Brain microvascular endothelial cell (primary cell): ENCODE data around the gene ITPK1.

ENCODE experiments used
- DNase-seq: peaks from one replicate; pipeline ENCODE4 v3.0.0-alpha.2; 2020
- H3K27ac ChIP-seq: fragments of 250-450 bp; sonication (Bioruptor Pico); 2 replicates; pipeline ENCODE4 v1.5.1; 2020; ENCODE audit warnings: mild to moderate bottlenecking, moderate library complexity
- H3K27me3 ChIP-seq: fragments of 250-450 bp; sonication (Bioruptor Pico); replicated peaks from 2 replicates; pipeline ENCODE4 v1.5.1; 2020; ENCODE audit warnings: mild to moderate bottlenecking
- H3K36me3 ChIP-seq: fragments of 250-450 bp; sonication (Bioruptor Pico); replicated peaks from 2 replicates; pipeline ENCODE4 v1.5.1; 2020; ENCODE audit warnings: mild to moderate bottlenecking
- H3K4me3 ChIP-seq: 2 replicates; pipeline ENCODE4 v1.5.1; 2011; ENCODE audit warnings: low read depth, mild to moderate bottlenecking, control low read depth, low read length, moderate library complexity
- in situ Hi-C: cut with HindIII; loops from 2 replicates; pipeline ENCODE4 v1.10.0; 2017; ENCODE audit warnings: low sequenced_read_pairs, low pct_ligation_motif_present
- TF ChIP-seq, protein P1 (sequence below): IDR thresholded peaks from 2 replicates; pipeline ENCODE4 v1.5.1; 2011; ENCODE audit warnings: low read depth, mild to moderate bottlenecking, moderate library complexity, low read length, control low read depth, inconsistent platforms; ENCODE audit errors: missing control alignments

The ITPK1 gene

DNA sequence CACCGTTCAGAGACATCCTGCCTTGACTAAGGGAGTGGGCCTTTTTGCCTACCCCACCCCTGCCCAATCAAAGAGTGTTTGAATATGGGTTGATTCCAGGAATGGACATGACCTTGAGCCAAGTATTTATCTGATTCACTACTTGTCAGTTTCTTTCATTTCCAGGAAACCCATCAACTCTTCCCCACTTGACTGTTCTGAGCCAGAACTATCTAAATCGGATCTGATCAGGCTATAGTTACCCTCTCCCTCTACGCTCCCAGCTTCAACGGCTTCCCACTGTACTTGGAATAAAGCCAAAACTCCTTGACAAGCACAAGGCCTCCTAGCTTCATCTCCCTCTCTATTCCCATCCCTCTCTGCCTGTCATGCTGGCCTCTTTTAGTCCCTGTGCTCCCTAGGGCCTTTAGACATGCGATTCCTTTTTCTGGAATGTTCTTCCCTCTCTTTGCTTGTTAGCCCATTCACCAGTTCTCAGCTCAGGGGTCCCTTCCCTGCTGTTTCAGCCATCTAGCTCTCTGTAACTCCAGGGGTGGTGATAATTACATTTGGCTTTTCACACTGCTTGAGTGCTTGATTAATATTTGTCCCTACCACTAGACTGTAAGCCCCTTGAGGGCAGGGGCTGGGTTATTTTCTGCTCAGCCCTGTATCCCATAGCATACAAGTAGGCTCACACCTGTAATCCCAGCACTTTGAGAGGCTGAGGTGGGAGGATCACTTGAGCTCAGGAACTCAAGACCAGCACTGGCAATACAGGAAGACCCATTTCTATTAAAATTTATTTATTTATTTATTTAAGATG lies 5.5 kb upstream of the ITPK1 start:
- no peak for DNase-seq
- TF ChIP-seq, protein P1, sequence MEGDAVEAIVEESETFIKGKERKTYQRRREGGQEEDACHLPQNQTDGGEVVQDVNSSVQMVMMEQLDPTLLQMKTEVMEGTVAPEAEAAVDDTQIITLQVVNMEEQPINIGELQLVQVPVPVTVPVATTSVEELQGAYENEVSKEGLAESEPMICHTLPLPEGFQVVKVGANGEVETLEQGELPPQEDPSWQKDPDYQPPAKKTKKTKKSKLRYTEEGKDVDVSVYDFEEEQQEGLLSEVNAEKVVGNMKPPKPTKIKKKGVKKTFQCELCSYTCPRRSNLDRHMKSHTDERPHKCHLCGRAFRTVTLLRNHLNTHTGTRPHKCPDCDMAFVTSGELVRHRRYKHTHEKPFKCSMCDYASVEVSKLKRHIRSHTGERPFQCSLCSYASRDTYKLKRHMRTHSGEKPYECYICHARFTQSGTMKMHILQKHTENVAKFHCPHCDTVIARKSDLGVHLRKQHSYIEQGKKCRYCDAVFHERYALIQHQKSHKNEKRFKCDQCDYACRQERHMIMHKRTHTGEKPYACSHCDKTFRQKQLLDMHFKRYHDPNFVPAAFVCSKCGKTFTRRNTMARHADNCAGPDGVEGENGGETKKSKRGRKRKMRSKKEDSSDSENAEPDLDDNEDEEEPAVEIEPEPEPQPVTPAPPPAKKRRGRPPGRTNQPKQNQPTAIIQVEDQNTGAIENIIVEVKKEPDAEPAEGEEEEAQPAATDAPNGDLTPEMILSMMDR, result no peak
- Histone ChIP-seq H3K27ac (no peak overlapping the region), H3K27me3 (no peaks in the 10 kb centered on the region), H3K36me3 (no peaks in the 10 kb centered on the region), H3K4me3 (no peak overlapping the region)
- in situ Hi-C loops, result no loop called here

DNA sequence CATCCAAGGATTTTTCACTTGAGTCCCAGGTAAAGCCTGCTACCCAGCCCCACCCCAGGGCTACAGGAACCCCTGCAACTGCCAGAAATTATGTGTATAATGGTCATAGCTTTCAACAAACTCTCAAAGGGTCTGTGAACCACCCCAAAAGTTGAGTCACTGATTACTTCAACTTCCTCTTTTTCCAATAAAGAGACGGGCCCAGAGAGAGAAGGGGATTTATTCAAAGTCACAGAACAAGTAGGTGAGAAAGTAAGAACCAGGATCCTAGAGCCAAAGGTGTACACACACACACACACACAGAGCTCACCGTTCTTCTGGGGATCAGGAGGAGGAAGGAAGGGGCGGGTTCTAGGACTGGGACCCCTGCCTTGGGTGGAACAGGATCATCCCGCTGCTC lies 4.8 kb upstream of the ITPK1 start:
- in situ Hi-C loops, result no loop called here
- H3K4me3 ChIP-seq, result no peak overlapping the region
- no peak for DNase-seq
- TF ChIP-seq, protein P1, result no peak
- no peaks in the 10 kb centered on the region for H3K27me3 ChIP-seq
- no peak overlapping the region for H3K27ac ChIP-seq
- H3K36me3 ChIP-seq, result no peaks in the 10 kb centered on the region

DNA sequence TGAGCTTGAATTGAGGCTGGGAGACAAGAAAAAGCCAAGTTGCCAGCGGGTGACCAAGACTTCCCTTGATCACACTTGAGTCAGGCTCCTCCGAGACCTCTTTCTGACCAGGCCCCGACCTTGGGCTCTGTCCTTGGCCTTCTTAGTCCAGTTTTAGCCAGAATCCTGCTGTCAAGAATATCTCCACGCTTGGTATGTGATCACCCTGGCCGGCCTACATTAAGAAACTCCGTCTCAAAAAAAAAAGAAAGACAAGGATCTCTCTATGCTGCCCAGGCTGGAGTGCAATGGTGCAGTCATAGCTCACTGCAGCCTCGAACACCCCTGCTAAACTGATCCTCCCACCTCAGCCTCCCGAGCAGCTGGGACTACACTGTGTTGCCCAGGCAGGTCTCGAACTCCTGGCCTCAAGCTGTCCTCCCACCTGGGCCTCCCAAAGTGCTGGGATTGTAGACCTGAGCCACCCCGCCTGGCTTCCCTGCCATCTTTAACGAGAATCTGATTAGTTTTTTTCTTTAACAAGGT lies 1.0 kb upstream of the ITPK1 start:
- no peak overlapping the region for H3K27ac ChIP-seq
- no peaks in the 10 kb centered on the region for H3K27me3 ChIP-seq
- in situ Hi-C loops, result no loop called here
- DNase-seq, result no peak
- TF ChIP-seq, protein P1, result no peak
- H3K4me3 ChIP-seq, result no peak overlapping the region
- no peaks in the 10 kb centered on the region for H3K36me3 ChIP-seq

DNA sequence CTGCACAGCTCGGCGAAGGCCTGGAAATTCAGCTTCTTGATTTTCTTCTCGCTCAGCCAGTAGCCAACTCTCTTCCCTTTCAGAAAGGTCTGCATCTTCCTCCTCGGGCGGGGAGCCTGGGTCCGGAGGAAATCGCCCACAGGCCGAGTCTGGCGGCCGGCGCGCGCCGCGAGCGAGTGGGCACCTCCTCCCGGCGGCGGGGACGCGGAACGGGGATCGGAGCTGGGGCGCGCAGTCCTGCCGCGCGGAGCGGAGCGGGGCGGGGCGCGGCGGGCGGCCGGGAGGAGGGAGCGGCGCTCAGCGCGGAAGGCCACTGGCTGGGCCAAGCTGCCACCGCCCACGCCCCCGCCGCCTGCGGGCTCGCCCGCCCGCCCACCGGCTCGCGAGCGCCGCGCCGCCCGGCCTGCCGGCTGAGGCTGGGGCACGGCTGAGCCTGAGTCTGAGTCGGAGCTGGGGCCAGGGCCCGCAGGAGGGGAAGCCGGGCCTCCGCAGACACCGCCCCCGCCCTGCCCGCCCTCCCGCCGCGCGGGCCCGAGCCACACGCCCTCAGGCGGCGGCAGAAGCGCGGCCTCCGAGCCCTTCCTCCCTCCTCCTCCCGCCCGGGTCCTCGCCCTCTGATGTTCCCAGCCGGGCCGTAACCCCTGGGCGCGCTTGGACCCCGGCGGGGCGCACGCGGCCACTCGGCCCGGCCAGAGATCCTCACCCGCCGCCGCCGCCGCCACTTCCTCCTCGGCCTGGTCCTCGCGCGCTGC lies 480 bp downstream of the ITPK1 start:
- TF ChIP-seq, protein P1, result no peak
- Histone ChIP-seq H3K27ac (peak overlapping the region; percentile 11), H3K27me3 (no peaks in the 10 kb centered on the region), H3K36me3 (no peaks in the 10 kb centered on the region), H3K4me3 (peak overlapping the region; percentile 60)
- DNase-seq, result peak; percentile 67
- in situ Hi-C loops, result no loop called here

DNA sequence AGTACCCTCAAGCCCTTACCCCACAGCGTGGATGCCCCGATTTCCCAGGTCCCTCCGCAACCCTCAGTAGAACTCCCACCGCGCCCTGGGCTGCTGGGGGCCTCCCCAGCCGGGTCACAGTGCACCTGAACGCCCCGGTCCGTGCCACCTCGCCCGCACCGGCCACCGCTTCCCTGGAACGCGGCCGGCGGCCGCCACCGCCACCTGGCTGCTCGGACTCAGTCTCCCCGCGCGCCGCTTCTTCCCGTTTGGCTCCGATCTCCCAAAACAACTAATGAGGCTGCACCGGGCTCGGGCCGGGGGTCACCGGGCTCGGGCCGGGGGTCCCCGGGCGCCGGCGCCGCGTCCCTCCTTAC lies 1.0 kb downstream of the ITPK1 start:
- TF ChIP-seq, protein P1, result no peak
- no peak for DNase-seq
- in situ Hi-C loops, result no loop called here

More for the DNA sequence above, 1.0 kb downstream of the ITPK1 start:
- Histone ChIP-seq H3K4me3 (peak overlapping the region; percentile 60), H3K36me3 (no peaks in the 10 kb centered on the region), H3K27ac (no peak overlapping the region), H3K27me3 (no peaks in the 10 kb centered on the region)
